Superior temporal gyrus (tissue), 1 donor: ENCODE measurements around the gene SH3PXD2A.

ENCODE experiments used
- DNase-seq: peaks from one replicate; pipeline ENCODE4 v3.0.0-alpha.2; 2016; ENCODE audit errors: extremely low spot score

The SH3PXD2A gene

GRCh38 chr10:103582331-103583123, 272.8 kb downstream of the SH3PXD2A start:
- no peak for DNase-seq

- DNase-seq = no peak
Observed at GRCh38 chr10:103581499-103581898, 273.9 kb downstream of the SH3PXD2A start.

DNA sequence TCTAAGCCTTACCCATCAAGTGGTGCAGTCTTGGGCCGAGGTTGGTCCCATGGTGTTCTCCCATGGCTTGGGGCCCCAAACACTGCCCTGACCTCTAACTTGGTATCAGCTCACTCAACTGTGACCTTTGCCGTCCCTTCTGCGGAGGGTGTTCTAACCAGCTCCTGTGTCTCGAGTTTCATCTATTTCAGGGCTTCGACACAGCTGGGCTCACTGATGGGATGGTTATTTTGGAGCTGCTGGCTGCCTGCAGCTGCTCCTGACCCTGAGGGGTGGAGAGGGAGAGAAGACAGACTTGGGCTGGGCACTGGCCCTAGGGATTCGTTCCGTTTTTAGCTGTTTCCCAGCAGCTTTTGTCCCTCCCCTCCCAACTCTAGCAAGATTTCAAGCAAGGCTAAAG, 274.9 kb downstream of the SH3PXD2A start:
- DNase-seq = no peak

DNA sequence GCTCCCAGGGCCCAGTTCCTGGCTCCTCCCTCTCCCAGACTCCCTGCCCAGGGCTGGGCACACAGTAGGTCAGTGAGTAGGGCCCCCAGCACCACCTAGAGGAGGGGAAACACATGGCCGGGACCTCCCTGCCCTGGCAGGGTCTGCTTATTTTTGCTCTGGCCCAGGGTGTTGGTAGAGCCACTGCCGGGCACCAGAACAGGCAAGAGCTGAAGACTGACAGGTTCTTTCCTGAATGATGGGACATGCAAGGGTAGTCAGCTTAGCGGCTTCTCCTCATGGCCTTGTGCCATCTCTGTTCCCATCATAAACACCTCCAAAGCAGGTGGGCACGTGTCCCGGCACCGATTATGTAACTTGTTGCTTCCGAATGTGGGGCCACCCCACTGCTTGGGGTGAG, 275.4 kb downstream of the SH3PXD2A start:
- no peak for DNase-seq

- no peak for DNase-seq
Observed at GRCh38 chr10:103578782-103579382, 276.5 kb downstream of the SH3PXD2A start.

- no peak for DNase-seq
Observed at GRCh38 chr10:103576862-103577261, 278.5 kb downstream of the SH3PXD2A start.

DNA sequence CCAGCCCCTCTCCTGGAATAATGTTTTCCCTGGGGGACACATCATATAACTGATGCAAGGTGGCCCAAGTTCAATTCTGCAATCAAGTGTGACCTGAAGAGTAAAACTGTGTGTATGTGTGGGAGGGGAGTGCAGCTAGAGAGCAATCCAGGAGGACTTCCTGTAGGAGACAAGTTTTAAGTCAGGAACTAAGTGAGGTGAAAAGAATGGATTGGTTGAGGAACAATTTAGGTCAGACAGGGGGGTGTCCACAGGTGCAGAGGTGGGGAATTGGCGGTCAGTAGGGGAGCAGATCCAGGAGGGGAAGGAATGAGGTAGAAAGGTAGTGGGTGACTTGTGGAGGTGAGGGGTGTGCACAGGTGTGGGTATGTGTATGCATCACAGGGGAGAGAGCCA, 279.3 kb downstream of the SH3PXD2A start:
- no peak for DNase-seq

DNA sequence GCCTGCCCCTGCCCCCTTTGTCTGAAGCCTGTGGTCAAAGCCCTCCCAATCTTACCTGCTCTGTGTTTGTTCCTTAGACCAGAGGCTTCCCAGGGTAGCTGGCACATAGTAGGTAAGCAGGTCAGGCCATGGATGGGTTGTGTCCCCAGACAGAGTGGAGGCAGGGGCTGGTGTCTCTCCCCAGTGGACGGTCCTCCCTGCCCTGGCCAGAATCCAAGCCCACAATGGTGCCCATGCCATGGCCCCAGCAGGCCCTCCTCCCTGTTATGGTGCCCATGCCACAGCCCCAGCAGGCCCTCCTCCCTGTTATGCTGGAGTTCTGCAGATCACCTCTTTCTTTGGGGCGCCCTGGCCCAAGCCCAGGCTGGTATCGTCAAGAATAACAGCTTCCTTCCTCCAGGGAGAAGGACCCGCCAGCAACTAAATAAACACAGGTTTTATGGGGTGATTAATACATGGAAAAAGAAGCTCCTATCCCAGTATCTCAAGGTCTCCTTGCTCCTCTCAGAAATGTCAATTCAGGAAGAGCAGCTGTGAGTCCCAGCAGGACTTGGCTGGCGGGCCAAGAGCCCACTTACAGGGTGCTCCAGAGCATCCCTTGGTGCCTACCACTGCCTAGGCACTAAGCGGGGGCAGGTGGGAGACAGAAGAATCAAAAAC, 279.8 kb downstream of the SH3PXD2A start:
- no peak for DNase-seq

DNA sequence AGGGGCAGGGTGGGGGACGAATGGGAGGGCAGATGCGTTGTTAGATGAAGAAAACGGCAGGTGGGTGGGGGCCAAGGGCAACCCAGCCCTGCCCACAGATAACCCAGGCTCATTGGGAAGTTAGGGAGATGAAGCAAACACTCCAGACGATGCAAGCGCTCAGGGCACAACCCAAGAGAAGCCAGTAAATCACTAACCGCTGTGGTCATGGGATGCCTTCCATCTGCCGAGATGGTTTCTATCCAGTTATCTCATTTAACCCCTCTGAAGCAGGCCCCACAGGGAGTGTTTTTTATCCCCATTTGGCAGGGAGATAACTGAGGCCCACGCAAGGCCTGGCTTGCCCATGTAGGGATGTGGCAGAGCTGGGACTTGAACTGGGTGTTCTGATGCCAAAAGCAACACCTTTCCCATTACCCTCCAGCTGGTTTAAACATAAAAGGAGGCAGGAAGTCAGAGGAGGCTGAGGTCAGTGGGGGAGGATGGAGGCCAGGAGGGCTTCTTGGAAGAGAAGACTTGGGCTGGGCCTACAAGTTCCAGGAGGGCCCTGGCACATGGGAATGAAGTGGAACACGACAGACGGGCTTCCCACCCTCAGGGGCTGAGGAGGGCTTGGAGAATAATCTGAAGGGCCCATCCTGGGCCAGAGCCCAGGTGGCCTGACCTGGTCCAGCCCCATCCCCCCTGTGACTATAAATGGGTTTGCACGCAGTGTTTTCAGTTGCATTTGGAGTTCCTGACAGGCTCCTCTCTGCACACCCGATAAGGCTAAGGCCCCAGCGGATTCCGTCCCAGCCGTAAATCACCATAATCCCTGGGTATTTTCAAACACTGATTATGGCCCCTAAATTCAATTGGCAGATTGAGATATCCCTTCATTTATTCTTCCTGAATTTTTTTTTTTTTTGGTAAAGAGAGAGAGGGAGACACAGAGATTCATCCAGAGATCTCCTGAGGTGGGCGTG, 281.0 kb downstream of the SH3PXD2A start:
- no peak for DNase-seq

DNA sequence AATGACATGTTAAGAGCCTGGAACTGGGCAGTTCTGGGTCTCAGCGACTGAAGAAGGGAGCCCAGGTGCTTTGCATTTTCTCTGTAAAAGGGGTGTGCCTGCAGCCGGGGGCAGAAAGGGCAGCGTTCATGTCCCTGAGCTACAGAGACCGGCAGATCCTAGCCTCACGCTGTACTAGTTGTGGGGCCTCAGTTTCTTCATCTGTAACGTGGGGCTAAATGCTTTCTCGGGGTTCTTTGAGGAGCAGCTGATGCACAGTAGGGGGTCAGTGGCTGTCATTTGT, 282.2 kb downstream of the SH3PXD2A start:
- DNase-seq = no peak

- DNase-seq = no peak
Observed at GRCh38 chr10:103572347-103573204, 282.8 kb downstream of the SH3PXD2A start.

GRCh38 chr10:103571656-103571975, 283.8 kb downstream of the SH3PXD2A start:
- no peak for DNase-seq

GRCh38 chr10:103570844-103571655, 284.3 kb downstream of the SH3PXD2A start:
- no peak for DNase-seq

GRCh38 chr10:103569896-103570295, 285.5 kb downstream of the SH3PXD2A start:
- DNase-seq = no peak

GRCh38 chr10:103568505-103568904, 286.9 kb downstream of the SH3PXD2A start:
- no peak for DNase-seq

DNA sequence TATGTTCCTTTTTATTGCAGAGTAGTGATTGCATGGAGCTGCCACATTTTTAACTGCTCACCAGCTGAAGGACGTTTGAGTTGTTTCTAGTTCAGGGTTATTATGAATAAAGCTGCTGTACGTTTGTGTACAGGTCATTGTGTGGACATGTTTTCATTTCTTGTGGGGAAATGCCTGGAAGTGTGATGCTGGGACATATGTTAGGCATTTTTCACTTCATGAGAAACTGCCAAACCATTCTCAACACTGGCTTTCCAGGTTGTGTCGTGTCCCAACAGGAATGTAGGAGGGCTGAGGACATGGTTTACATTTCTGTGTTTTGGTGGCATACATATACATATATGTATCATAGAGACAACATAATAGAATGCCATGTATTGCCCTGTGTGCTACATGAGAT, 288.8 kb downstream of the SH3PXD2A start:
- no peak for DNase-seq

GRCh38 chr10:103564776-103565520, 290.4 kb downstream of the SH3PXD2A start:
- DNase-seq = no peak

DNA sequence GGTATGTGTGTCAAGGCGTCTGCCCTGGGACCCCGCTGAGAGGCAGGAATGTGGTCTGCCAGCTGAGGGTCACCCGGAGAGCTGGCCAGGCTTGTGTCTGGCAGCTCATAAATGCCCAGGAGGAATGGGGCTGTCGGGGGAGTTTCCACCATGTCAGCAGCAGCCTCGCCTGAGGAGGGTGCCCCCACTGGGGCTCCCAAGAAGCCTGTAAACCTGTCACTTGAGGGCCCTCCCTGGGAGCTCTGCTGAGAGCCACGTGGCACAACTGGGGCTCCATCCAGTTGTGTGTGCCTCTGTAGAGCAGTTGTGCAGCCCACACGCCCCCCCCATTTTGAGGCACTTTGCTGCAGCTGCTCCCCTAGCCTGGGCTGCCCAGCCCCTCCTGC, 291.3 kb downstream of the SH3PXD2A start:
- no peak for DNase-seq

DNA sequence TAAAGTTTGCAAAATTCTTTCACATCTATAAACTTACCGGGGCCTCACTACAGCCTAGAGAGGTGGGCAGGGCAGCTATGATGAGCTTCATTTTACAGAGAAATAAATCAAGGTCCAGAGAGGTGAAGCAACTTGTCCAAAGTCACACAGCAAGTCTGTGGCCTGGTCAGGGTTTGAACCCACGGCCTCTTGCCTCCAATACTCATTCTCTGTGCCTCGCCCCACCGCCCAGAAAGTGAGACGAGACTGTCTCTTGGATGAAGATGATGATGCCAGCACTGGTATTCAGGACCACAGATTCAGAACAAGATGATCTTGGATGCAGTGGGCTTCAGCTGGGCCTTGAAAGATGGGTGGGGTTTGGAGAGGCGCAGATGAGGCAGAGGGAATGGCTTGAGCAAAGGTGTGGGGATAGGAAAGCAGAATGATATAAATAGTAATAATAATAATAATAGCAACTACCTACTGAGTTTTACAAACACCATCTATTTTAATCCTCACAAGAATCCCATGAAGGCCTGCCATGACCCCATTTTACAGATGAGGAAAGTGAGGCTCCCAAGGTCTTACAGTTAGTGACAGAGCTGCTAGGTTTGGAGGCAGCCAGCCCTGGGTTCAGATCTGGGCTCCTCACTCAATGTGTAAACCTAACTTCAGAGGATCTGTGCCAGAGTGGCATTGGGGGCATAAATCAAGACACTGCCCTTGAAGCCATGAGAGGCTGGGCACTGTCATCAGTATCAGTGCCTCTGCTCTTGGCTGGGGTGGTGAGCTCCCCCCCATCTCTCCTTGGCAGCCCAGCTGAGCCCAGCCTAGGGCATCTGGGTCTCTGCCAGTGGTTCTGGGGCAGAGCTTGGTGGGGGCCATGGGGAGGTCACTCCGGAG, 291.9 kb downstream of the SH3PXD2A start:
- no peak for DNase-seq
